ENCODE results near the gene SCAF1. TPM values are rescaled to one million over a fixed set of nuclear protein-coding genes. Genes with fewer than 3 reads are reported as not detected.

SCAF1 gene
- total and polyA plus RNA-seq, 2 experiments from 2014 or later: 19.7 to 53.7 TPM

GRCh38 chr19:49677231-49677900 is 35.4 kb downstream of the SCAF1 start, which contains the start of gene PRMT1 (continued):
- TF ChIP-seq, protein P1, sequence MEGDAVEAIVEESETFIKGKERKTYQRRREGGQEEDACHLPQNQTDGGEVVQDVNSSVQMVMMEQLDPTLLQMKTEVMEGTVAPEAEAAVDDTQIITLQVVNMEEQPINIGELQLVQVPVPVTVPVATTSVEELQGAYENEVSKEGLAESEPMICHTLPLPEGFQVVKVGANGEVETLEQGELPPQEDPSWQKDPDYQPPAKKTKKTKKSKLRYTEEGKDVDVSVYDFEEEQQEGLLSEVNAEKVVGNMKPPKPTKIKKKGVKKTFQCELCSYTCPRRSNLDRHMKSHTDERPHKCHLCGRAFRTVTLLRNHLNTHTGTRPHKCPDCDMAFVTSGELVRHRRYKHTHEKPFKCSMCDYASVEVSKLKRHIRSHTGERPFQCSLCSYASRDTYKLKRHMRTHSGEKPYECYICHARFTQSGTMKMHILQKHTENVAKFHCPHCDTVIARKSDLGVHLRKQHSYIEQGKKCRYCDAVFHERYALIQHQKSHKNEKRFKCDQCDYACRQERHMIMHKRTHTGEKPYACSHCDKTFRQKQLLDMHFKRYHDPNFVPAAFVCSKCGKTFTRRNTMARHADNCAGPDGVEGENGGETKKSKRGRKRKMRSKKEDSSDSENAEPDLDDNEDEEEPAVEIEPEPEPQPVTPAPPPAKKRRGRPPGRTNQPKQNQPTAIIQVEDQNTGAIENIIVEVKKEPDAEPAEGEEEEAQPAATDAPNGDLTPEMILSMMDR (conservative IDR thresholded peaks at IDR 0.05; ENCODE audit: low read depth in 2 of 2): 0 out of 4 replicates have a peak, but pooled peaks of 1 of the 2 experiments have one; percentile 0
- TF ChIP-seq ETS1 (IDR thresholded peaks at IDR 0.05): no peak; the same call in 1 of the 2 replicates
- TF ChIP-seq CREB1 (CRISPR knock-in tag; IDR thresholded peaks at IDR 0.05; ENCODE audit: low read depth): no peak
- TF ChIP-seq JUNB (IDR thresholded peaks at IDR 0.05; ENCODE audit: unreplicated experiment): no peak
- no peak for TF ChIP-seq ZNF331 (CRISPR knock-in tag; IDR thresholded peaks at IDR 0.05; ENCODE audit: low read depth)
- TF ChIP-seq STAT1 (IDR thresholded peaks at IDR 0.05; ENCODE audit: unreplicated experiment): no peak

DNA sequence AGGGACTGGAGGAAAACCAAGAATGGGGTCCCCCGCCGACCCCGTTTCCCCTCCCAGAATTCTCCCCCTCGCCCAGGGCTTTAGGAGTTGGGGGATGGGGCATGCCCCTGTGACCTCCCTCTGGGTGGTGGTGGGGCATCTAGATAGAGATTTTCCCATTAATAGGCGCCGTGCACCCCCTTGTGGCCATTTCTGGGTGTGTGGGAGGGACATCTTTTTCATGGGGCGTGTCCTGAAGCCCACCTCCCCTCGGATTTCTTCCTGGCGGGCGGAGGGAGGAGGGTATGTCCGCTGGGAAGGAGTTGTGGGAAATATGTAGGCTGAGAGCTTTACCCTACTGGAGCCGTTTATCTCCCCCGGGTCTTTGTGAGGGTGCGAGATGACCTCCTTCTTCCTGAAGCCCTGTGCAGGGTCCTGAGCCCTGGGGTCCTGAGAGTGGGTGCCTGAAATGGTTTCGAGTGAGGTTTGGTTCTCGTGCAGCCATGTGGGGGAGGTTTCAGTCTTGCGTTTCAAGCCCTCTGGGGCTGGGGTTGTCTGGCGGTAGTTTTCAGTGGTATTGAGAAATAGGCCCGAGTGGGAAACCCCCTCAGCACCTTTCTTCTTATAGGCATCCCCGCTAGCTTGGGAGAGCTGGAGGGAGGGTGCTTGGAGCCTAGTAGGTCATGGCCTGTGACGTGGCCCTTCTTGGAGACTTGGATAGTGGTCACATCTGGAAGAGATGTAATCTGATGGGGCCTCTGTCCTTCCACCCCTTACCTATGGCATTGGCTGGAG is 36.1 kb downstream of the SCAF1 start:
- H3K36me3 ChIP-seq (ENCODE audit: insufficient read depth): peaks cover 27% of the 10 kb centered on the region
- H4K20me1 ChIP-seq (replicated peaks; ENCODE audit: insufficient read depth): peaks cover 36% of the 10 kb centered on the region
- no peaks in the 10 kb centered on the region; the same call in 2 of the 3 replicates for H3K9me3 Mint-ChIP-seq
- TF ChIP-seq ETS1 (IDR thresholded peaks at IDR 0.05) (peak; percentile 35), ZNF331 (CRISPR knock-in tag; IDR thresholded peaks at IDR 0.05; ENCODE audit: low read depth) (no peak), ZNF114 (CRISPR knock-in tag; IDR thresholded peaks at IDR 0.05) (no peak), STAT1 (IDR thresholded peaks at IDR 0.05; ENCODE audit: unreplicated experiment) (no peak), EZH2 (IDR thresholded peaks at IDR 0.05; ENCODE audit: low read depth, unreplicated experiment) (no peak), EZH2phosphoT487 (IDR thresholded peaks at IDR 0.05; ENCODE audit: unreplicated experiment) (no peak)
- TF ChIP-seq, protein P2, sequence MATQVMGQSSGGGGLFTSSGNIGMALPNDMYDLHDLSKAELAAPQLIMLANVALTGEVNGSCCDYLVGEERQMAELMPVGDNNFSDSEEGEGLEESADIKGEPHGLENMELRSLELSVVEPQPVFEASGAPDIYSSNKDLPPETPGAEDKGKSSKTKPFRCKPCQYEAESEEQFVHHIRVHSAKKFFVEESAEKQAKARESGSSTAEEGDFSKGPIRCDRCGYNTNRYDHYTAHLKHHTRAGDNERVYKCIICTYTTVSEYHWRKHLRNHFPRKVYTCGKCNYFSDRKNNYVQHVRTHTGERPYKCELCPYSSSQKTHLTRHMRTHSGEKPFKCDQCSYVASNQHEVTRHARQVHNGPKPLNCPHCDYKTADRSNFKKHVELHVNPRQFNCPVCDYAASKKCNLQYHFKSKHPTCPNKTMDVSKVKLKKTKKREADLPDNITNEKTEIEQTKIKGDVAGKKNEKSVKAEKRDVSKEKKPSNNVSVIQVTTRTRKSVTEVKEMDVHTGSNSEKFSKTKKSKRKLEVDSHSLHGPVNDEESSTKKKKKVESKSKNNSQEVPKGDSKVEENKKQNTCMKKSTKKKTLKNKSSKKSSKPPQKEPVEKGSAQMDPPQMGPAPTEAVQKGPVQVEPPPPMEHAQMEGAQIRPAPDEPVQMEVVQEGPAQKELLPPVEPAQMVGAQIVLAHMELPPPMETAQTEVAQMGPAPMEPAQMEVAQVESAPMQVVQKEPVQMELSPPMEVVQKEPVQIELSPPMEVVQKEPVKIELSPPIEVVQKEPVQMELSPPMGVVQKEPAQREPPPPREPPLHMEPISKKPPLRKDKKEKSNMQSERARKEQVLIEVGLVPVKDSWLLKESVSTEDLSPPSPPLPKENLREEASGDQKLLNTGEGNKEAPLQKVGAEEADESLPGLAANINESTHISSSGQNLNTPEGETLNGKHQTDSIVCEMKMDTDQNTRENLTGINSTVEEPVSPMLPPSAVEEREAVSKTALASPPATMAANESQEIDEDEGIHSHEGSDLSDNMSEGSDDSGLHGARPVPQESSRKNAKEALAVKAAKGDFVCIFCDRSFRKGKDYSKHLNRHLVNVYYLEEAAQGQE (IDR thresholded peaks at IDR 0.05; ENCODE audit: unreplicated experiment): no peak

More for the DNA sequence above, 36.1 kb downstream of the SCAF1 start:
- H3K4me1 Mint-ChIP-seq: peaks cover 19% of the 10 kb centered on the region
- no peaks in the 10 kb centered on the region for H3K9me2 ChIP-seq (ENCODE audit: insufficient read depth)
- peaks cover 22% of the 10 kb centered on the region for H3K4me1 ChIP-seq (ENCODE audit: insufficient read depth)
- H3K27me3 Mint-ChIP-seq (ENCODE audit: insufficient read depth, low read depth, poor library complexity): peaks cover 35% of the 10 kb centered on the region
- peaks cover 51% of the 10 kb centered on the region for H3K79me2 ChIP-seq (replicated peaks; ENCODE audit: insufficient read depth)
- peaks cover 40% of the 10 kb centered on the region for H3F3A ChIP-seq (replicated peaks; ENCODE audit: low read depth)
- no peaks in the 10 kb centered on the region for H3K27me3 ChIP-seq (ENCODE audit: insufficient read depth)
- H3K27ac ChIP-seq (ENCODE audit: low read depth): peak overlapping the region; percentile 92
- peak overlapping the region; percentile 95 for H3K4me3 ChIP-seq
- H3K36me3 Mint-ChIP-seq (ENCODE audit: low read depth): peaks cover 33% of the 10 kb centered on the region
- ATAC-seq: peak; percentile 19
- no peak overlapping the region for H2AFZ ChIP-seq
- peak; percentile 97 for DNase-seq (ENCODE audit: low spot score)
- peak overlapping the region; percentile 91 for H3K4me3 Mint-ChIP-seq
- peak overlapping the region; percentile 84 for H3K4me2 ChIP-seq
- peak overlapping the region; percentile 94 for H3K27ac Mint-ChIP-seq

All from GM23338 (cell line).